ENCODE data around the gene ELF5. TPM values are rescaled to one million over a fixed set of nuclear protein-coding genes. Genes with fewer than 3 reads are reported as not detected.
A peak's percentile ranks its signal among the peaks of the same experiment; 100 is the strongest.

The ELF5 gene
- total RNA-seq, 1 donor from 2014 or later = not detected

- CTCF ChIA-PET = interaction anchor here (1.7 kb wide), 1 partner anchor 18 kb away, joined by 5 read pairs; no protein-coding TSS in a partner anchor
- H3K27me3 Mint-ChIP-seq = peaks cover 15% of the 10 kb centered on the region
- intact Hi-C loops (cut with micrococcal nuclease) = loop anchor here (10.0 kb wide), 1 partner anchor 130 kb away; no protein-coding TSS in a partner anchor
- H3K4me1 Mint-ChIP-seq = no peaks in the 10 kb centered on the region
- H3K9me3 Mint-ChIP-seq = no peaks in the 10 kb centered on the region
- DNase-seq = no peak
- POLR2A ChIA-PET = no interaction called here
- no peak overlapping the region for H3K27ac Mint-ChIP-seq
- no peak for ATAC-seq (ENCODE audit: low read depth)
- TF ChIP-seq CTCF (IDR thresholded peaks at IDR 0.05) = no peak
- H3K36me3 Mint-ChIP-seq (ENCODE audit: low read depth) = no peaks in the 10 kb centered on the region
- no peak overlapping the region for H3K4me3 Mint-ChIP-seq
Measured at GRCh38 chr11:34495239-34495723, 18.3 kb downstream of the ELF5 start.

- Mint-ChIP-seq H3K36me3 (ENCODE audit: low read depth) (no peaks in the 10 kb centered on the region), H3K27me3 (peaks cover 9% of the 10 kb centered on the region), H3K4me3 (no peak overlapping the region), H3K9me3 (no peaks in the 10 kb centered on the region), H3K4me1 (no peaks in the 10 kb centered on the region), H3K27ac (no peak overlapping the region)
- ChIA-PET CTCF (interaction anchor here (1.7 to 1.8 kb wide), 2 partner anchors 19 to 127 kb away, joined by 5 read pairs; no protein-coding TSS in a partner anchor), POLR2A (no interaction called here)
- intact Hi-C loops (cut with micrococcal nuclease) = loop anchor here (1.0 to 10.0 kb wide), 5 partner anchors 129 to 898 kb away; no protein-coding TSS in a partner anchor
- ATAC-seq (ENCODE audit: low read depth) = no peak
- no peak for TF ChIP-seq CTCF (IDR thresholded peaks at IDR 0.05)
- DNase-seq = no peak
Measured at GRCh38 chr11:34493926-34494595, 19.5 kb downstream of the ELF5 start.

DNA sequence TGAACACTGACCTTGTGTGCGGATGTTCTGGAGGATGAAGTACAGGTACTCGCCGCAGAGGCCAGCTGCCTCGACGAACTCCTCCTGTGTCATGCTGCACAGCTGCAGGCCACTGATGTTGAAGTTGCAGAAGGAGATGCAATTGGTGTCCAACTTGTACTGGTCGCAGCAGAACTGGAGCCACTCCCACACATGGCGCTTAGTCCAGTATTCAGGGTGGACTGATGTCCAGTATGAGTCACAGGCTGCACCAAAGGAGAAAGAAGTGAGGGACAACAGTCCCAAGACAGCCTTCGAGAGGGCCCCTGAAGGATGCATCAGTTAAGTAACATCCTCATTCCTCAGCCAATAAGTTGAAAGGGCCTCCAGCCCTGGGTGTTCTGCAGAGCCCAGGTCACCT is 20.1 kb downstream of the ELF5 start:
- intact Hi-C loops (cut with micrococcal nuclease) = loop anchor here (1.0 to 10.0 kb wide), 5 partner anchors 129 to 899 kb away; no protein-coding TSS in a partner anchor
- Mint-ChIP-seq H3K4me3 (no peak overlapping the region), H3K9me3 (no peaks in the 10 kb centered on the region), H3K36me3 (ENCODE audit: low read depth) (no peaks in the 10 kb centered on the region), H3K27ac (no peak overlapping the region), H3K27me3 (peaks cover 7% of the 10 kb centered on the region), H3K4me1 (no peaks in the 10 kb centered on the region)
- ChIA-PET CTCF (interaction anchor here (1.7 to 1.8 kb wide), 3 partner anchors 26 to 392 kb away, joined by 4 to 9 read pairs (median 5); no protein-coding TSS in a partner anchor), POLR2A (no interaction called here)
- no peak for TF ChIP-seq CTCF (IDR thresholded peaks at IDR 0.05)
- ATAC-seq (ENCODE audit: low read depth) (no peak), DNase-seq (no peak)

DNA sequence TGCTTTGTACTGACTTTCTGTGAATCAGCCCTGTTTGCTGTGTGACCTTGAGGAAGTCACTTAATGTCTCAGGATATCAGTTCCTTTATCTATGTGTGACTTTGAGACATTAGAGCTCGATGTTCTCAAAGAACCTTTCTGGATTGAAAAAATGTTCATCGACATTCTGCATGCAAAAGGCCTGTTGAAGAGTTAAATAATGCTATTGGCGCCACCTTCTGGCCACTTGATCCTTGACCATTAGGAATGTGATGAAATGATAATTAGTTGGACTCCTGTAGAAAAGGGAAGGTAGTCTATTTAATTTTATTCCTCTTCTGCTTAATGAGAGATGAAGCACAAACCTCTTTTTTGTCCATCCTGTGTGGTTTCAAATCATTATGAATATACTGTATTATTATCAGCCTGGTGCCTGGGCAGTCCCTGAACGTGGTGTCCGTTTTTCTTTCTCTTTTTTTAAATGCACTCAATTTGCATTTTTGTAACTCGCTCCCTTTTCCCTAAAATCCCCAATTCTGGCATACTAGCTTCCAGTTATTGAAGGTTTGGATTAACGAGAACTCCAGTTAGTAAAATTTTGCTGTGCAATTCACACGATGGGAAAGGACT is 20.7 kb downstream of the ELF5 start:
- intact Hi-C loops (cut with micrococcal nuclease) = loop anchor here (1.0 to 10.0 kb wide), 5 partner anchors 128 to 899 kb away; no protein-coding TSS in a partner anchor
- ChIA-PET POLR2A (no interaction called here), CTCF (interaction anchor here (0.5 to 1.9 kb wide), 14 partner anchors 18 to 686 kb away, joined by 3 to 9 read pairs (median 4); partner anchors contain the start of gene CAT)
- Mint-ChIP-seq H3K36me3 (ENCODE audit: low read depth) (no peaks in the 10 kb centered on the region), H3K27ac (no peak overlapping the region), H3K4me1 (no peaks in the 10 kb centered on the region), H3K9me3 (no peaks in the 10 kb centered on the region), H3K4me3 (no peak overlapping the region), H3K27me3 (peaks cover 5% of the 10 kb centered on the region)
- DNase-seq (no peak), ATAC-seq (ENCODE audit: low read depth) (no peak)
- peak; percentile 65 for TF ChIP-seq CTCF (IDR thresholded peaks at IDR 0.05)

GRCh38 chr11:34490304-34490703 is 23.3 kb downstream of the ELF5 start:
- intact Hi-C loops (cut with micrococcal nuclease) = loop anchor here (5.0 to 10.0 kb wide), 2 partner anchors 126 to 902 kb away; no protein-coding TSS in a partner anchor
- TF ChIP-seq CTCF (IDR thresholded peaks at IDR 0.05) = no peak
- no peaks in the 10 kb centered on the region for H3K36me3 Mint-ChIP-seq (ENCODE audit: low read depth)
- H3K4me1 Mint-ChIP-seq = no peaks in the 10 kb centered on the region
- no peak for DNase-seq
- no peaks in the 10 kb centered on the region for H3K27me3 Mint-ChIP-seq
- POLR2A ChIA-PET = no interaction called here
- CTCF ChIA-PET = interaction anchor here (1.4 kb wide), 1 partner anchor 492 kb away, joined by 4 read pairs; no protein-coding TSS in a partner anchor
- no peak for ATAC-seq (ENCODE audit: low read depth)
- no peak overlapping the region for H3K27ac Mint-ChIP-seq
- H3K9me3 Mint-ChIP-seq = no peaks in the 10 kb centered on the region
- no peak overlapping the region for H3K4me3 Mint-ChIP-seq

Measured in activated B cell treated with CpG ODN at 0.5 μM for 24 hours (primary cell).